Tibial artery (tissue), 4 donors: Measurements from ENCODE around the gene MLH3.
"Not testable (repeated sequence)": the region's sequence is repeated elsewhere in the genome, so short reads cannot be mapped to it uniquely, and the experiment has no call there.

Source experiments
- DNase-seq, 2 donors: peaks; one replicate each; pipeline ENCODE4 v3.0.0-alpha.2; 2019
- H3K27ac ChIP-seq, 2 donors: fragments of 200-600 bp; sonication (generic) in 1 of 2; 1 replicate in 1 of 2; 2 replicates in 1 of 2; pipeline ENCODE4 v1.5.1; 2018 to 2019; ENCODE audit warnings: mild to moderate bottlenecking in 1 of 2
- H3K27me3 ChIP-seq, 2 donors: fragments of 200-600 bp; sonication (generic) in 1 of 2; one replicate each; pipeline versions ENCODE4 v1.5.1 to v1.6.0; 2016 to 2019
- H3K36me3 ChIP-seq, 3 donors: fragments of 200-600 bp; sonication (generic) in 2 of 3; one replicate each; pipeline ENCODE4 v1.5.1; 2016 to 2019; ENCODE audit warnings: mild to moderate bottlenecking in 2 of 3
- H3K4me1 ChIP-seq, 4 donors: fragments of 200-600 bp; sonication (generic) in 2 of 4; 1 replicate in 3 of 4; 2 replicates in 1 of 4; pipeline ENCODE4 v1.5.1; 2016 to 2019
- H3K4me3 ChIP-seq, 2 donors: fragments of 200-600 bp; sonication (generic) in 1 of 2; 1 replicate in 1 of 2; 2 replicates in 1 of 2; pipeline ENCODE4 v1.5.1; 2018 to 2019; ENCODE audit warnings: mild to moderate bottlenecking in 2 of 2
- H3K9me3 ChIP-seq, 3 donors: fragments of 200-600 bp; sonication (generic) in 1 of 3; one replicate each; pipeline ENCODE4 v1.5.1; 2016 to 2019
- CTCF ChIP-seq, 2 experiments: fragments of 200-600 bp in 1 of 2; fragments of 450-650 bp in 1 of 2; IDR thresholded peaks; one replicate each; pipeline ENCODE4 v1.5.1; 2017 to 2019; ENCODE audit warnings: antibody characterized with exemption in 2 of 2, mild to moderate bottlenecking in 1 of 2, moderate library complexity in 1 of 2
- intact Hi-C: fragments of 100-400 bp; cut with DNase I; formaldehyde crosslinking; loops from one replicate; pipeline ENCODE4 v1.15.0; 2023; ENCODE audit warnings: low total_unique reads

The MLH3 gene

DNA sequence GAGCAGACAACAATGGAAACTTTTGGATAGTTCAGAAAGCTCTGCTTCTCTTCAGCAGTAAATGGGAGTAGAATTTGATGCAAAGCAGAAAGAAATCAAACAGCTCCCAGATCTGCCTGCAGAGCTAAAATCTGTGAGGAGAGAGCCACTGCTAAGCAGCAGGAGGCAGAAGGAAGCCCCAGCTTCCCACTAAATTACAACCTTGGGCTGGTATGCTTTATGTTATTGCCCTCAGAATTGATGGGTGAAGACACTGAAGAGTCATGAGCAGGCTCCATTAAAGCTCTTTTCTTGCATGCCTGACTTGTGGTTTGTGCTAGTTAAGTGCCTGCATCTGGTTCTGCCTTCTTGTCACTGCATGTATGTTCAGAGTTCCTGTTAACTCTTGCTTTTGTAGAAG, 26.5 kb upstream of the MLH3 start:
- no peaks in the 10 kb centered on the region for H3K9me3 ChIP-seq
- H3K36me3 ChIP-seq: peaks cover 0 to 21% (median 0%) of the 10 kb centered on the region in 3 donors
- no peaks in the 10 kb centered on the region for H3K4me1 ChIP-seq
- H3K27me3 ChIP-seq: no peaks in the 10 kb centered on the region
- no peak for TF ChIP-seq CTCF (IDR thresholded peaks at IDR 0.05)
- DNase-seq: no peak
- intact Hi-C loops: no loop called here
- H3K4me3 ChIP-seq: no peak overlapping the region
- H3K27ac ChIP-seq: no peak overlapping the region

DNA sequence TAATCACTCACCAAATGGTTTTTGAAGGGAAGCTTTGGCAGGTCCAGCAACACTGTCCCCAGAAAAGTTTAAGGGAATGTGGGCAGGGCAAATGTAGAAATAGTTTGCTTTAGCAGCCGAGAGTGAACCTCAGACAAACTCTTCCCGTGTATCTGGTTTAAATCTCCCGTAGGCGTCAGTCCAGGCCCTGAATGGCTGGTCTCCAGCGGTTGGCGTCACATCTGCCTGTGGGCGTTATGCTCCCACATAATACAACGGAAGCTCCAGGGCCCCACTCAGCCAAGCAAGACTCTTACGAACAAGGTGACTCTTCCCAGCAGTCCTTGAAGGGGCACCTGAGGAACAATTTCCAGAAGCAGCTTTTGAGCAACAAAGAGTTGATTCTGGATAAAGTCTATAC, 19.1 kb upstream of the MLH3 start:
- peaks cover 0 to 25% (median 16%) of the 10 kb centered on the region in 4 donors for H3K4me1 ChIP-seq
- no peaks in the 10 kb centered on the region for H3K27me3 ChIP-seq
- no peak overlapping the region for H3K4me3 ChIP-seq
- peak overlapping the region; percentile 86 to 89 for H3K27ac ChIP-seq
- DNase-seq: no peak
- no peaks in the 10 kb centered on the region for H3K9me3 ChIP-seq
- TF ChIP-seq CTCF (IDR thresholded peaks at IDR 0.05): no peak
- H3K36me3 ChIP-seq: no peaks in the 10 kb centered on the region
- intact Hi-C loops: no loop called here

- intact Hi-C loops: loop anchor here (10.0 kb wide), 1 partner anchor 115 kb away; the partner anchor contains the start of gene PGF
- Histone ChIP-seq H3K36me3 (no peaks in the 10 kb centered on the region), H3K4me1 (peaks cover 0 to 29% (median 17%) of the 10 kb centered on the region in 4 donors), H3K27me3 (no peaks in the 10 kb centered on the region), H3K27ac (peak overlapping the region; percentile 86 to 89), H3K9me3 (no peaks in the 10 kb centered on the region), H3K4me3 (peak overlapping the region; percentile 58 to 68)
- DNase-seq: no peak
- no peak for TF ChIP-seq CTCF (IDR thresholded peaks at IDR 0.05)
These were observed 18.5 kb upstream of the MLH3 start for GRCh38 chr14:75069811-75070145.

- no peaks in the 10 kb centered on the region for H3K27me3 ChIP-seq
- no peaks in the 10 kb centered on the region for H3K9me3 ChIP-seq
- H3K27ac ChIP-seq: peak within 1 kb of the TSS; percentile 86 to 89
- peak within 1 kb of the TSS; percentile 58 to 68 for H3K4me3 ChIP-seq
- TF ChIP-seq CTCF (IDR thresholded peaks at IDR 0.05): no peak
- no peaks in the 10 kb centered on the region for H3K36me3 ChIP-seq
- peak; percentile 95 to 98 for DNase-seq
- intact Hi-C loops: loop anchor here (10.0 kb wide), 1 partner anchor 114 kb away; the partner anchor contains the start of gene PGF
- H3K4me1 ChIP-seq: peaks cover 0 to 34% (median 20%) of the 10 kb centered on the region in 4 donors
These were observed 18.0 kb upstream of the MLH3 start, which contains the start of gene ZC2HC1C for GRCh38 chr14:75069121-75069810. Gene ZC2HC1C, plus strand, starts transcription at chr14:75069641. Its CDS starts 933 bp downstream, at chr14:75070574.

- no peaks in the 10 kb centered on the region for H3K27me3 ChIP-seq
- DNase-seq: no peak
- TF ChIP-seq CTCF (IDR thresholded peaks at IDR 0.05): no peak
- no peaks in the 10 kb centered on the region for H3K9me3 ChIP-seq
- H3K27ac ChIP-seq: peak overlapping the region; percentile 86 to 89
- peak overlapping the region; percentile 58 to 68 for H3K4me3 ChIP-seq
- peaks cover 0 to 37% (median 21%) of the 10 kb centered on the region in 4 donors for H3K4me1 ChIP-seq
- intact Hi-C loops: loop anchor here (10.0 kb wide), 1 partner anchor 114 kb away; the partner anchor contains the start of gene PGF
- H3K36me3 ChIP-seq: no peaks in the 10 kb centered on the region
These were observed 17.2 kb upstream of the MLH3 start for GRCh38 chr14:75068294-75069120.

DNA sequence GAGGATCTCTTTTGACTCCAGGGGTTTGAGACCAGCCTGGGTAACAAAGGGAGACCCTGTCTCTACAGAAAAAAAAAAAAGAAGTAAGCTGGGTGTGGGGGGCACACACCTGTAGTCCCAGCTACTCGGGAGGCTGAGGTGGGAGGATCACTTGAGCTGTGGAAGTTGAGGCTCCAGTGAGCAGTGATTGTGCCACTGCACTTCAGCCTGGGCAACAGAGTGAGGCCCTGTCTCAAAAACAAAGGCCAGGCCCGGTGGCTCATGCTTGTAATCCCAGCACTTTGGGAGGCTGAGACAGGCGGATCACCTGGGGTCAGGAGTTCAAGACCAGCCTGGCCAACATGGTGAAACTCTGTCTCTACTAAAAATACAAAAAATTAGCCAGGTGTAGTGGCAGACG, 16.5 kb upstream of the MLH3 start:
- intact Hi-C loops: loop anchor here (10.0 kb wide), 1 partner anchor 113 kb away; the partner anchor contains the start of gene PGF
- DNase-seq, H3K9me3 ChIP-seq, H3K27me3 ChIP-seq, H3K36me3 ChIP-seq: not testable (repeated sequence)
- peak overlapping the region; percentile 86 to 89 for H3K27ac ChIP-seq
- H3K4me3 ChIP-seq: peak overlapping the region in 1 of 2 donors; percentile 58
- H3K4me1 ChIP-seq: peaks cover 0 to 44% (median 25%) of the 10 kb centered on the region in 4 donors
